Right ventricle myocardium inferior (tissue), 1 donor: Measurements from ENCODE around the gene DOK7. TPM values are rescaled to one million over a fixed set of nuclear protein-coding genes. Genes with fewer than 3 reads are reported as not detected.

Source experiments
- ATAC-seq: fragments of 200-7000 bp; cut with Tn5 transposase; one replicate; pipeline ENCODE4 v1.9.1; 2020; ENCODE audit warnings: mild to moderate bottlenecking, moderate library complexity
- DNase-seq: peaks from one replicate; pipeline ENCODE4 v3.0.0; 2021; ENCODE audit errors: missing footprints
- intact Hi-C: fragments of 100-400 bp; cut with DNase I; formaldehyde crosslinking; loops from one replicate; pipeline ENCODE4 v1.11.0; 2022
- total RNA-seq: library from RNA; stranded (reverse); fragmentation: NEBNext Ultra II Directional; extraction: Animal tissue kit (Norgen Biotek cat#: 25700); gene quantifications from one replicate; pipeline ENCODE4 v1.2.1, GENCODE V29; 2021
- donor health status: DM: no; HTN: yes; CAD: no; lungs with severe emphysema.

Gene DOK7
- total RNA-seq, 1 donor from 2014 or later, result 35.5 TPM

DNA sequence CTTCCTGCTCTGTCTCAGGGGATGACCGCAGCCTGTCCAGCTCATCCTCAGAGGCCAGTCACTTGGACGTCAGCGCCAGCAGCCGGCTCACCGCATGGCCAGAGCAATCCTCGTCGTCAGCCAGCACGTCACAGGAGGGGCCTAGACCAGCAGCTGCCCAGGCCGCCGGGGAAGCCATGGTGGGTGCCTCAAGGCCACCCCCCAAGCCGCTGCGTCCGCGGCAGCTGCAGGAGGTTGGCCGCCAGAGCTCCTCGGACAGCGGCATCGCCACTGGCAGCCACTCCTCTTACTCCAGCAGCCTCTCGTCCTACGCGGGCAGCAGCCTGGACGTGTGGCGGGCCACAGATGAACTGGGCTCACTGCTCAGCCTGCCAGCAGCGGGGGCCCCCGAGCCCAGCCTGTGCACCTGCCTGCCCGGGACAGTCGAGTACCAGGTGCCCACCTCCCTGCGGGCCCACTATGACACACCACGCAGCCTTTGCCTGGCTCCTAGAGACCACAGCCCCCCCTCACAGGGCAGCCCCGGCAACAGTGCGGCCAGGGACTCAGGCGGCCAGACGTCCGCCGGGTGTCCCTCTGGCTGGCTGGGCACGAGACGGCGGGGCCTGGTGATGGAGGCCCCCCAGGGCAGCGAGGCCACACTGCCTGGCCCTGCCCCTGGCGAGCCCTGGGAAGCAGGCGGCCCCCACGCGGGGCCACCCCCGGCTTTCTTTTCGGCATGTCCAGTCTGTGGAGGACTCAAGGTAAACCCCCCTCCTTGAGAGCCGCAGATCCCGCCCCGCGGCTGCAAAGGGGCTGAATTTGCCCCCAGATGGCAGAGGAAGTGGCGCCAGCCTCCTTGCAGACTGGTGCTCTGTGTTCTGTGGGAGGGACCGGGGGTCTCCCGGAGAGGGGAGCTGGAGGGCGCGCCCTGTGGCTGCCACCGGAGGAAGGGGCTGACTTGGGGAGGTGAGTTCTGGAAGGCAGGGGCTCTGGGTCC, 29.9 kb downstream of the DOK7 start:
- intact Hi-C loops, result no loop called here
- DNase-seq (peak; percentile 65), ATAC-seq (no peak)

DNA sequence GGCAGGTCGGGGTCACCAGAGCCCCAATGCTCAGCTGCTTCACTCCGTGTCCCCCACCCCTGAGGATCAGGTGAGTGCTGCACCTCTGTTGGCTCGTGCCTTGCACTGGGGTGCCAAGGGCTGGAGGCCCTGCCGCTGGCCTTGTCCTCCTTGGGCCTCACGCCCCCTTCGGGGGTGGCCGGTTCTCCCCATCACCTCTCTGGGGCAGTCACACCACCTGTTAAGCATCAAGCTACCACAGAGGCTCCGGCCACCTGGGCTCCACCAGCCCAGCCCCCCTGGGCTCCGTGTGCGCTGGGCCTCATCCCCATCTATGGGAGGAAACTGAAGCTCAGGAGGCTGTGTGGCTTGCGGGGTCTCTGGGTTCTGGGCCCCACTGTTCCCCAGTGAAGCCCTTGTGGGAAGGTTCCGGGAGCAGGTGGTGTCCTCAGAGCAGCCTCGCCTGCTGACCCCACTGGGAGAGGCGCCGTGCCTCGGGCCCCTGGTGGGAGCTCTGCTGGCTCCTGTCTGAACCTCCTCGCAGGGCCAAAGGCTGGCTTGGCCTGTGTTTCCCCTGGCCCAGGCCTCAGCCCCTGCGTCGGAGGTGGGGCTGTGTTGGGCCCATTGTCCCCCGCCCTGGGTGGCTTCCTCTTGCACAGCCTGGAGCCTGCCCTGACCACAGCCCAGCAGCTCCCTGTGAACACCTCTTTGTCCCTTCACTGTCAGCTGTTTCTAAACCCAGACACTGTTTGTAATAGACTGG, 30.8 kb downstream of the DOK7 start:
- ATAC-seq (peak; percentile 2), DNase-seq (peak; percentile 52)
- intact Hi-C loops, result no loop called here

DNA sequence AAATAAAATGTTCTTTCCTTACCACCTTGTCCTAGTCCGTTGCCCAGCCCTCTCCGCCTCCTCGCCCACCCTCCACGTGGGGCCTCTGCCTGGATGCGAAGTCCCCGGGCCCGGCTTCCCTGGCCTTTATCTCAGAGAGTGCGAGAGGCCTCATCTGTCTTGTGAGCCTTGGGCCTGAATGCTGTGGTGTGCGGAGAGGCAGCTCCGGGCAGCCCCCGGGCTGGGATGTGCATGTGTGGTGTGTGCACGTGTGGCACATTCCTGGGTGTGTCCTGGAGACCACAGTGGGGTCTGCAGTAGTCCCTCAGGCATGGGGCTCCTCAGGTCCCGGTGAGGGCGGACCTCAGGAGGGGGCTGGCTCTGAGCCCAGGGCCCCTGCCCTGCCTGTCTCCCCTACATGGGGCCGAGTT, 31.4 kb downstream of the DOK7 start:
- intact Hi-C loops, result no loop called here
- ATAC-seq, result no peak
- DNase-seq, result peak; percentile 54

DNA sequence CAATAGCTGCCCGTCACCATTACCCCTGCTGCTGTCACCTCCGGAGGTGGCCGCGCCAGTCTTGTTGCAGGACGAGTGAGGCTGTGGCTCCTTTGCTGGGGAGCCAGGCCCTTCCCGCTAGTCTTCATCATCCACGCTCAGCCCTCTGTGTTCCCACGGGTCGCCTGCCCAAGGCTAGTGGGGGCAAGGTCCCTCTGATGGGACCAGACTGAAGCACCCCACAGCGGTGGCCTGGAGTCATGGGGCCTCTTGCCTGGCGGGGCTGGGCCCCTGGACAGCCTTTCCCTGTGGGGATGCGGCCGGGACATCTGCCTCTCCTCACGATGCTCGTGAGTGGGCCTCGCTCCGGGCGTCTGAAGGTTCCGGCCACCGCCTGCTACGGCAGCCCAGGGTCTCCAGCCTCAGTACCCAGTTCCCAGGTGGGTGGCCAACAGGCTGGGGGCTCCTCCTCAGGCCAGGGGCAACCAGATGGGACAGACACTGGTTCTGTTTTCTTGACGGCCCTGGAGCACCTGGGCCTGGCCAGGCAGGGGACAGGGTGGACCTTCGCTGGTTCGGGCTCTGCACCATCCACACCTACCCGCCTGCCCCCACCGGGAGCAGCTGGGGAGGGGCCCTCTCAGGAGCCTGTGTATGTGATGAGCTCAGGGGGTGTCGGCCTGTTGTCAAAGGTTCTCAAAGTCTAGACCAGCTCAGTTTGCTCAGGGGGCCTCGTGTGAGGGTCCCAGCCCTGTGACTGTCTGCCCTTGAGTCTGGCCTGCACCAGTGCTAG, 32.3 kb downstream of the DOK7 start:
- DNase-seq, result peak; percentile 50
- intact Hi-C loops, result no loop called here

DNA sequence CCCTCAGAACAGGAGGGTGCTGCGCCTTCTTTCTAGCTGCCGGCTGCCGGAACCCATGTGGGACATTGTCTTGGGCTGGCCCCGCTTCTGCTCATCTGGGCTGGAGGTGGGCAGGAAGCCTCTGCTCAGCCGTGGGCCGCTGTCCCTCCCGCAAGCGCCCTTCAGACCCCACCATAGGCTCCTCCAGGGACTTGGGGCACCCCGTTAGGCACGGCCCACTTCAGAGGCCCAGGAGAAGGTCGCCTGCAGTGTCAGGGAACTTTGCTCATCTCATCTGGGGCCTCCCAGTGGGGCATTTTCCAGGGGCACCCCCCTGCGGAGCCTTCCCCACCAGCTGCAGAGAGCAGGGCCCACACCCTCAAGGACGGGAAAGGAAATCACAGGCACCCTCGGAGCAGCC, 32.9 kb downstream of the DOK7 start:
- intact Hi-C loops, result no loop called here
- DNase-seq (peak; percentile 71), ATAC-seq (no peak)

More for the DNA sequence above, 32.3 kb downstream of the DOK7 start:
- ATAC-seq, result no peak

DNA sequence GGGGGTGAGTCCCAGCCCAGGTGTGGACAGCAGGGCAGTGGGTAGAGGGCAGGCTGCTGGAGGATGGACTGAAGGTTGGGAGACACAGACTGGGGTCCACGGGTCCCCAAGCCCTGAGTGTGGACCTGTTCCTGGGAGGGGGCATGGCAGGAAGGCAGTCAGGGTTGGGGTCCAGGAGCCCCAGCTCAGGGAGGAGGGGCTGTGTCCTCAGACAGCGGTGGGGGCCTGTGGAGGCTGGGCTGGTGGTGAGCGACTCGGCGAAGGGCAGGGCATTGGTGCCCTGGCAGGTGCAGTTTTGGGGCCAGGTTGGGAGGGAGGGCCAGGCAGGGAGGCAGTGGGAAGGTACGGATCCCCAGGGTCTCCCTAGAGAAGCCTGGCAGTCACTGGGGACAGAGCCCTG, 34.0 kb downstream of the DOK7 start:
- intact Hi-C loops, result no loop called here
- DNase-seq (peak; percentile 70), ATAC-seq (no peak)

DNA sequence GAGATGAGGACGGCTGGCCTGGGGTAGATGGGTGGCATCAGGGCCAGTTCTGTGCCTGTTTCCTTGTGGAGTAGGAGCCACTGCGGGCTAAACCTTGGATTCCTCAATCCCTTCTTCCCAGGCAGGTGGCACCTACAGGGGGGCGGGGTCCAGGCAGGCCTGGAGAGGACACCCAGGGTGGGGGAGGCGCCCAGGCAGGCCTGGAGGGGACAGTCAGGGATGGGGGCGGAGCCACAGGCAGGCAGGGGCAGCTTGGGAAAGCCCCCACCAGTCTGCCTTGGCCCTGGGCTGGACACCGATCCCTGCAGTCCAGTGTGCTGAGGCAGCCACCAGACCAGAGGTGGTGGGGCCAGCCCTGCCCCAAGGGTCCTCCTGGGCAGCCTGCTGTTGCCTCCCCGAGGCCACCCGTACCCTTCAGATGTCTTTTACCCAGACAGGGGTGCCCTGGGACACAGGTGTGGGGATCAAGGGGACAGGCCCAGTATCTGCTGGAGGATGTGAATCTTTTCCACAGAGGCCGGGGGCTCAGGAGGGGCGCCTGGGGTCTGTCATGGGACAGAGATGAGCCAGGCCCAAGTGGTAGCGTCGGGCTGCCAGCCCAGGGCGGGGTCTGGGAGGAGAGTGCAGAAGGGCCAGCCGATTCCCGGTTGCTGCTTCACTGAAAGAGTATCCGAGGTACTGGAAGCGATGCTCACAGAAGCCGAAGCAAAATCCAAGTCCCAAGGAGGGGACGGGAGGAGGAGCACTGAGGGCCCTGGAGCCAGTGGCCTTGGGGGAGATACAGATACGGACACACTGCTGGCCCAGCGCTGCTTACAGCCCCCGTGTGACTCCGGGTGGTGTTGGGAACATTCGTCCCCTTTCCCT, 34.6 kb downstream of the DOK7 start:
- ATAC-seq, result no peak
- intact Hi-C loops, result no loop called here

DNA sequence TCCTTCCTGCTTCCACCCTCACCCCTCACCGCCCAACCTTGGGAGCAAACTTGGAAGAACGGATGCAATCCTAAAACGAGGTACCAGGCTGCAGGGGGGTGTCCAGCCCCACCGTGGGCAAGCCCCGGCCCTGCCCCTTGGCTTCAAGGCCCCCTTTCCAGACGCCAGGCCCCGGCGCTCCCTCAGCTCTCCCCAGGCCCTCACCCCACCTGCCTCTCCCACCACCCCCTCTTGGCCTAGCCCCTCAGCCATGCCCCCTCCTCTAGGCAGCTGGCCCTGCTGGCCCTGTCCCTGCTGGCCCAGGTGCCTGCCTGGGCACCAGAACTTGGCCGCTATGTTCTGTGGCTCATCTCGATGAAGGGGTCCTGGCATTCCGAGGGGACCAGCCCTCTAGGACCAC, 35.3 kb downstream of the DOK7 start:
- intact Hi-C loops, result no loop called here
- DNase-seq (no peak), ATAC-seq (no peak)

More for the DNA sequence above, 34.6 kb downstream of the DOK7 start:
- peak; percentile 57 for DNase-seq

DNA sequence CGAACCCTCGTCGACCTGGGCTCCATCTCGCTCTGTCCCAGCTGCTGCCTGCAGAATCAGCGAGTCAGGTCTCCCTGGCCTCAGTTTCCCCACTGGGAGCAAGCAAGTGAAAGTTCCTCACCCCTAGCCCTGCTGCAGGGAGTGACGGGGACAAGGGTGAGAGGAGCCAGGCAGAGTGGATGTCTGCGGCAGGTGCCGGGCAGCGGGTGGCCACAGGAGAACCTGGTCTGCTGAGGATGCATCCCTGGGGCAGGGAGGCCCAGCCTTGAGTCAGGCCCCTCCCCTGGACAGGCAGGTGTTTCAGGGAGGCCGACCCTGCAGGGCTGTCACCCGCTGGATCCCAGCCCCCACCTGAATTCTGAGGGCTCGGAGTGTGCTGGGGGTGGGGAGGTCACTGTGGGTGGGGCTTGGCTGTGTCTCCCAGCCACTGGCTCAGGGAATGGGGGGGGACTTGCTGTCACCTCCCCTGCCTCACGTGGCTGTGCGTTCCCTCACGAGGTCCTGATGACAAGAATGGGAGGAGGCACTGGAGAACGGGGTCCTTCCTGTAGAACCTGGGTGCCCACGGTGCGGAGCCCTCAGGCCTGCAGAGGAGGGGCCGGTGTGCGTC, 35.9 kb downstream of the DOK7 start:
- DNase-seq, result peak; percentile 46
- intact Hi-C loops, result no loop called here
- ATAC-seq, result no peak

DNA sequence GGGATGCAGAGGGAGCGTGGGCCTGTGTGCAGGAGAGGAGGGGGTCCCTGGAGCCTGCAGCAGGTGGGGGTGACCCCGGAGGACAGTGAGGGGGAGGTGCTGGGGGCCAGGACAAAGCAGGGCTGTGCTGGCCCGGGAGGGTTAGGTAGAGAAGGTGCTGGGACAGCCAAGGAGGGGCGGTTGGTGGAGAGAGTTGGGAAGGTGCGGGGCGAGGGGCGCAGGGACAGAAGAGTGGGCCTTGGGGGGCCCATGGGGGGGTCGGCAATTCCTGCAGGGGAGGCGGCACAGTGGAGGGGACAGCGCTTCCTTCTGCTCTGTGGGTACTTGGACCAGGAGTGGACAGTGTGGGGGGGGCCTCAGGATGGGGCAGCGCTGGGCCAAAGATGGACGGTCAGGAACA, 36.6 kb downstream of the DOK7 start:
- ATAC-seq (no peak), DNase-seq (peak; percentile 42)
- intact Hi-C loops, result no loop called here

DNA sequence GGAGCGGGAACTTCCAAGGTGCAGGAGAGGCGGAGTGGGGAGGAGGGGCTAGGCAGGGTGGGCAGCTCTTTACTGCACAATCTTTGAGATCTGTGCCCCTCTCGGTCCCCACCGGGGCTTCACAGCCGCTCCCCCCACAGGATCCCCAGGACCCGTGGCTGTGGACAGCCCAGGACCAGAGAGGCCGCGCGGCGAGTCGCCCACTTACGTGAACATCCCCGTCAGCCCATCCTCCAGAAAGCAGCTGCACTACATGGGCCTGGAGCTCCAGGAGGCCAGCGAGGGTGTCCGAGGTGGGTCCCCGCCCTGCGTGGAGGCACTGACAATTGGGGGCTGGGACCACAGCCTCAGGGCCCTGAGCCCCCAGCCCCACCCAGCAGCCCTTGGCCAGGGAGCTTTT, 37.0 kb downstream of the DOK7 start:
- intact Hi-C loops, result no loop called here
- ATAC-seq (no peak), DNase-seq (peak; percentile 42)

DNA sequence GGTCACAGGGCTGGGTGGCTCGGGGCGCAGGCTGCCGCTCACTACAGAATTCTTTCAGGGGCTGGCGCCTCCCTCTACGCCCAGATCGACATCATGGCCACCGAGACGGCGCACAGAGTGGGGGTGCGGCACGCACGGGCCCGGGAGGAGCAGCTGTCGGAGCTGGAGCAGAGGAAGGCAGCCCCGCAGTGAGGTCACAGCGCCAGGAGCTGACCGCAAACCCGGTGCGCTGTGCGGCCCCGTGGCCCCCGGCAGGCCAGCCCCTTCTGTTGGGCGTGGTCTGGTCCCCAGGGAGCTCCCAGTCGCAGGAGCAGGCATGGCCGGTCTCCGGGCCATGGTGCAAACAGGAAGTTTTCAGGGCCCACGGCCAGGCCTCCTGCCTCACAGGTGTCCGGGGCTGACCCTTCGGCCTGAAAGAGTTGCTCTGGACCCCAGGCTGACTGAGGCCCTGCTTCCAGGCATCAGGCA, 37.6 kb downstream of the DOK7 start:
- peak; percentile 68 for DNase-seq
- intact Hi-C loops, result no loop called here

DNA sequence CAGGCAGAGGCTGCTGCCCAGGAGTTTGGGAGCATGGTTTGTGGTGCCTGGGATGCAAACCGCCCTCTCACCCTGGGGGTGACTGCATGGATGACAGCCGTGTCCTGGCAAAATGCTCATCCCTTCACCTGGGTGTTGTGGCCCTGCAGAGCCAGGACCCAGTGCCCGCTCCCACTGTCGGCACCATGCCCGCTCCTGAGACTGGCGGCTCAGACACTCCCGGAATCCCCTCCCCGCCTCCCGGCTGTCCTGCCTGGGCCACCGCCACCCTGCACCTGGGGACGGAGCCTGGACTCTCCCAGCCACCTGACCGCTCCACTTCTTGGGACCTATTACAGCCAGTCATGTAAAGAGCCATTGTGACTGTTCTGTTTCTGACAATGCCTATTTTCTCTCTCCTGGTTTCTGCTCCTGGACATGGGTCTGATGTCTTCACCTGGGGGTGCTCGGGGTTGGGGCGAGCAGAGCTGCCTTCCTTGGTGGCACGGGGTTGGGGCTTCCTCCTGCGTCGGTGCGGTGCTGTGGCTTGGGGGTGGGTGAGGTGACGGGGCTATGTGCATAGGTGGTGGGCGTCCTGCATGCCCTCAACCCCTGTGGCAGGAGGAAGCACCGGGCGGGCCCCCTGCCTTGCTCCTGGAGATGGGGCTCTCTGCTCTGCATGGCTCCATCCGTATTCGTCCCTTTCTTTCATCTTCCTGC, 38.2 kb downstream of the DOK7 start:
- intact Hi-C loops, result no loop called here
- DNase-seq, result peak; percentile 28
- ATAC-seq, result no peak

More for the DNA sequence above, 37.6 kb downstream of the DOK7 start:
- no peak for ATAC-seq

DNA sequence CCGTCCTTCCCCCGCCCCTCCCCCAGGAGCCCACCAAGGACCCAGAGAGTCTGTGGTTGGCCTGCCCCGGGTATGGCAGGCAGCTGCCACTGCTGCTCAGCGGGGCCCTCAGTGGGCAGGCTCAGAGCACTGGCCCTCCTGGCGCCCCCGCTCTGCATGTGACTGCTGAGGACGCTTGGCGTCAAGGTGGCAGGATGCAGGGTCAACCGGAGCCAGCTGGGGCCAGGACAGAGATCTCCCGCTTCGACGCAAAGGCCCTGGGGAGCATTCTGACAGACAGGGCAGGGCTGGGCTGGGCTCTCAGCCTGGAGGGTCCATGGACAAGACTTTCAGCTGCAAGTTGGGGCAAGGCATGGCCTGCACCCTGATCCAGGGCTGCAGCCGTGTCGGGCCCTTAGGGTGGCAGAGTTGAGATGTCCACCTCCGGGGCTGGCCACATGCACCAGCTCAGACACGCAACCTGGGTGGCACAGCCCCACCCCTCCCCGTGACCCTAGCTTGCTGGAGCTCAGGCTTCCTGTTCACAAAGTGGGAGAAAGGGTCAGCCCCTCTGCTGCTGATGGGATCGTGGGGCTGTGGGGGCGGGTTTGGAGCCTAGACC, 38.8 kb downstream of the DOK7 start:
- intact Hi-C loops, result no loop called here
- peak; percentile 66 for DNase-seq
- ATAC-seq, result no peak

DNA sequence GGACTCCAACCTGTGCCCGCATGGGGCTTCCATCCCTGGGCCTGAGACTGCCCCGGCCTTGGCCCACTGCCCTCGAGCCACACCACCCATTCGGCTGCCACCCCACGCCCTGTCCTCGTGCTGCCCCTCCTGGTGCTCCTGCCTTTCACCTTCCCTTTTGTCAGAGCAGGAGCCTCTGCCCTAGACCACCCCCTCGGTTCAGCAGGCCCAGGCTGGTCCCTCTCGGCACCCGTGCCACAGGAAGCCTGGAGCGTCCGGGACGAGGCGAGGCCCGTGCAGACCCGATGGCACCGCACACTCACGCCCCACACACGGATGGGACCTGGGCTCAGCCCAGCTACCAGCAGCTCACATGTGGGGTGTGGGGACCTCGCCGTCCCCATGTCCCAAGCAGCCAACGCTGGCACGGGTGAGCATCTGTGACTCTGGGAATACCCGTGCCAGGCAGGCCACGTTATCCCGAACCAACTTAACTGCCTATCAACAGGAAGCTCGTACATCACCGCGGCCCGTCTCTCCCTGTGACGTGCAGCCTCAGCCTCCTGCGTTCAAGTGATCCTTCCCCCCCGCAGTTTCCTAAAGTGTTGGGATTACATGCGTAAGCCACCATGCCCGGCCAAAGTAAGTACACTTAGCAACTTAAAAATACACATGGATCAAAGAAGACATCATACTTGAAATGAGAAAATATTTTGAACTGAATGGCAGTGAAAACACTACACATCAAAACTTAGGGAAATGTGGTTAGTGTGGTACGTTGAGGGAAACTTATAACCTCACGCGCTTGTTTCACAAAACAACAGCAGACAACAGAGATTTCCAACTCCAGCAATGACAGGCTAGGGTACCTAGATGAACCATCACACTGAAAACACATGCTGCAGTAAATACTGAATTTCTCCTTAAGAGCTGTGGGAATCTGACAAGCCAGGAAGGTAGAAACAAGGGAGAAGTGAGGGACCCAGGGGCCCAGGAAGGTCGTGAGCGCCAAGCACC, 40.1 kb downstream of the DOK7 start:
- DNase-seq, result peak; percentile 65
- intact Hi-C loops, result no loop called here

DNA sequence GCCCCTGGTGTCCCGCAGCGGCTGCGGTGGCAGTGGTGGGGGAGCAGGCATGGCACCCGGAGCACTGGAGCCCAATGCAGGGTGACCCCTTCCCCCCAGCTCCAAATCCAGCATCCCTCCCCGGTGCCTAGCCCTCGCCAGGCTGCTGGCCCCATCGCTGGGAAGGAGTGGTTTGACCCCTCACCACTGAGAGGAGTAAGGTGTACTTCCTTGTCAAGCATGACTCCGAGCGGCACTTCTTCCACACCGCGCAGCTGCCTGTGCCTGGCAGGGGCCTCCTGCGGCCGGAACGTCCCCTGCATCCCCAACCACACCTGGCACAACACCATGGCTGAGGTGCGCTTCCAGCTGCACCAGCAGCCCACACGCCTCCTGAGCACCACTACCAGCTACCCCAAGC, 42.1 kb downstream of the DOK7 start:
- ATAC-seq, result no peak
- intact Hi-C loops, result no loop called here
- peak; percentile 53 for DNase-seq

More for the DNA sequence above, 40.1 kb downstream of the DOK7 start:
- ATAC-seq, result no peak
